CD4-positive, alpha-beta T cell treated with Interleukin-4 for 1 hour (primary cell): ENCODE results near the gene KCNN3.
"Not testable (repeated sequence)": the region's sequence is repeated elsewhere in the genome, so short reads cannot be mapped to it uniquely, and the experiment has no call there.

Source experiments
- DNase-seq, 2 donors: peaks; one replicate each; pipeline ENCODE4 v3.0.0-alpha.2; 2020 to 2022

KCNN3 gene

GRCh38 chr1:154870115-154870571 is at the start of gene KCNN3:
Gene KCNN3 (minus strand): TSS chr1:154870281. CDS start chr1:154869964, 317 bp downstream.
- peak; percentile 87 to 90 for DNase-seq

- no peak for DNase-seq
Measured at GRCh38 chr1:154913273-154913672, 43.2 kb upstream of the KCNN3 start.

GRCh38 chr1:154912755-154913154 is 42.7 kb upstream of the KCNN3 start:
- no peak for DNase-seq

- DNase-seq = no peak
Measured at GRCh38 chr1:154911691-154912550, 41.8 kb upstream of the KCNN3 start.

GRCh38 chr1:154910851-154911250 is 40.8 kb upstream of the KCNN3 start:
- no peak for DNase-seq

- DNase-seq = no peak
Measured at GRCh38 chr1:154908937-154909336, 38.9 kb upstream of the KCNN3 start.

GRCh38 chr1:154908129-154908528 is 38.0 kb upstream of the KCNN3 start:
- not testable (repeated sequence) for DNase-seq

GRCh38 chr1:154906621-154907081 is 36.6 kb upstream of the KCNN3 start:
- DNase-seq = peak in 1 of 2 donors; percentile 18

GRCh38 chr1:154902938-154903566 is 33.0 kb upstream of the KCNN3 start:
- no peak for DNase-seq

- DNase-seq = no peak
Measured at GRCh38 chr1:154901591-154901990, 31.5 kb upstream of the KCNN3 start.

GRCh38 chr1:154899041-154899440 is 29.0 kb upstream of the KCNN3 start:
- DNase-seq = no peak

GRCh38 chr1:154896771-154897286 is 26.7 kb upstream of the KCNN3 start:
- no peak for DNase-seq

GRCh38 chr1:154895798-154896197 is 25.7 kb upstream of the KCNN3 start:
- DNase-seq = no peak

GRCh38 chr1:154891452-154891851 is 21.4 kb upstream of the KCNN3 start:
- no peak for DNase-seq

GRCh38 chr1:154888757-154889156 is 18.7 kb upstream of the KCNN3 start:
- no peak for DNase-seq

- DNase-seq = no peak
Measured at GRCh38 chr1:154886281-154887015, 16.4 kb upstream of the KCNN3 start.

- no peak for DNase-seq
Measured at GRCh38 chr1:154884869-154885701, 15.0 kb upstream of the KCNN3 start.

- DNase-seq = no peak
Measured at GRCh38 chr1:154883919-154884868, 14.1 kb upstream of the KCNN3 start.

GRCh38 chr1:154881820-154882535 is 11.9 kb upstream of the KCNN3 start:
- peak in 1 of 2 donors; percentile 2 for DNase-seq

- DNase-seq = no peak
Measured at GRCh38 chr1:154880671-154881070, 10.6 kb upstream of the KCNN3 start.
